ENCODE measurements around the gene NPHP1.
"Not testable (repeated sequence)": the region's sequence is repeated elsewhere in the genome, so short reads cannot be mapped to it uniquely, and the experiment has no call there.

Gene NPHP1

DNA sequence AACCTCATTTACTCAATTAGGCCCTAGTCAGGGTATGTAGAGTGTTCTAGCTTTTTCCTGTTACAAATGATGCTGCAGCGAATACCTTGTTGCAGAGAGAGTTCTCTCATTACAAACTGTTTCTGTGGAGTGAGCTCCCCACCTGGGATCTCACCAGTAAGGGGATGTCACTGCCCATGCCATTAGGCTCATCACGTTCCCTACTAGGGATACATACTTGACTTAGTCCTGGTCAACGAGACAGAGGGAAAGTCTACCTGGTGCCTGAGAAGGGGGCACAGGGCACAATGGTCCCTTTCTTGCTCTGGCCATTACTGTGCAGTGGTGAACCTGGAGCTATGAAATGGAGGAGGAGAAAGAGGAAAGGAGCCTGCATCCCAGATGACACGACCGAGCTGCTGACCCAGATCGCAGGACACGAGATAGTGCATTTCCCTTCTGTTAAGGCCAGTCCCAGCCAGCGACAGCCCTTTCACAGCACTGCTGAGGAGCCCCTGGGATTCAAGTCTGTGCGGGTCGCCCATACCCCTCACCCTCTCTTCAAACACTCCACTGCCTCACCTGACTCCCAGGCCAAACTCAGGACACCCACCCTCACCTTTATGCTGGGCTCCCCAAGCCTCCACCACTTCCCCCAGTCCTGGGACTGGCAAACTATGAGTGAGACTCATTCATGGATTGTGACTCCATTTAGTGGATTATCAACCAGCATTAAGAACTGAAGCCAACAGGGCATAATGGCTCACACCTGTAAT, 105.2 kb downstream of the NPHP1 start:
- TF ChIP-seq CTCF (IDR thresholded peaks at IDR 0.05; ENCODE audit: borderline replicate concordance, insufficient read depth, low read depth, low read length), result no peak
- no peak overlapping the region for H3K4me3 ChIP-seq (ENCODE audit: low read depth, low read length)

GRCh38 chr2:110099038-110099425, 105.8 kb downstream of the NPHP1 start:
- H3K4me3 ChIP-seq (ENCODE audit: low read depth, low read length), result no peak overlapping the region
- no peak for TF ChIP-seq CTCF (IDR thresholded peaks at IDR 0.05; ENCODE audit: borderline replicate concordance, insufficient read depth, low read depth, low read length)

DNA sequence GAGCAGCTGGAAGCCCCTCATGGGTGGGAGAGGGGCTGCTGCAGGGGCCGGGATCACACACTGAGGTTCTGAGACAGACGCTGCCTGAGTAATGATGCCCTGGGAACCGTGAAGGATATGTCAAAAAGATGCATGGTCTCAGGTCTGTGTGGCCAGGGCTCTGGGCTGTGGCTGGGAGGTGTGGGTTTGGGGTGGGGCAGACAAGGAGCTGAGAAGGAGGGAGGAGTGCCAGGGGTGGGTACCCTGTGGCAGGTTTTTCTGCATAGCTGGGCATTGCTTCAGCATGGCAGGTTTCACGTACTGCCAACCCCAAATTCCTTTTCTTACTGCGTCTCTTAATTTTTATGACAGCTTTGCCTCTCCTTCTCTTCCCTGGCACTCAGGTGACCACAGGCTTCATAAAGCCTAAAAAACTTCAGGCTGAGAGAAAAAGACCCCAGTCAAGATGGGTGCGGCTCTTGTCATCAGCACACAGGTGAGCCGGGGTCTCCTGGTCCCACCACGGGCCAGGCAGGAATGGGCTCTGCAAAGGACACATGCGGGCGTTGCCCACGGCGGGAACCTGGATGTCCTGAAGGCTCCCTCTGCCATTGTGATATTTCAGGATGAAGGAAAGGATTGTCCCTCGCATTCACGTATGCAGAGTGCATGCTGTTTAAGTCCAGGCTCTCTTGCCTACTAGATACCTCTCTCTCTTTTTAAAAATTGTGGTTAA, 107.2 kb downstream of the NPHP1 start:
- H3K4me3 ChIP-seq (ENCODE audit: low read depth, low read length), result no peak overlapping the region

GRCh38 chr2:110095994-110096633, 108.7 kb downstream of the NPHP1 start:
- no peak for TF ChIP-seq CTCF (IDR thresholded peaks at IDR 0.05; ENCODE audit: borderline replicate concordance, insufficient read depth, low read depth, low read length)
- no peak overlapping the region for H3K4me3 ChIP-seq (ENCODE audit: low read depth, low read length)

More for the DNA sequence above, 107.2 kb downstream of the NPHP1 start:
- no peak for TF ChIP-seq CTCF (IDR thresholded peaks at IDR 0.05; ENCODE audit: borderline replicate concordance, insufficient read depth, low read depth, low read length)

DNA sequence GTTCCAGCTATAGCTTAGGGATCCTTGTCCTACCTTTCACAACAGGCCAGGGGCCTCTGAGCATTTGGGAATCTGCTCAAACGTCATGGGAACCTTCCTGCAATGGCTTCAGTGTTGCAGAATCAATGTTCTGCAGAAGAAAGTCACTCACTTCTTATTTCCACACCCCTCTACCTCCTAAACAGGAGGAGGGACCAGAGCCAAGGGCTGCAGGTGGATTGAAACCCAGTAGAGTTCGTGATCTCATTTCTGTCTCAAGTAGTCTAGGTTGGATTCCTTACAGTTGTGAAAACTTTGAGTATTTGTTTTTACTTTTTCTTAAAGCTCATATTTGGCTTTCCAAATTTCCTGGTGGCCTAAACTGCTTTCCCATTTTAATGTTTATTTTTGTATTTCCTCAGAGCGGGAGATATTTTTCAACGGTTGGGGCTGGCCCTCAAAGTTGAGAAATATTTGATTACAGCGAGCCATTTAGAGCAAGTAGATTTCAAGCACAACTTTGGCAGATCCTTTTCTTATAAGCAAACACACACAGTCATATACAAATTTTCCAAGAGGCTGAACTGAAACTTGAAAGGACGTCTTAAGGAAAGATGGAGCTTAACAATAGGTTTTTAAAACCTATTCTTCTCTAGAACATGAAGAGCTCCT, 109.8 kb downstream of the NPHP1 start:
- H3K4me3 ChIP-seq (ENCODE audit: low read depth, low read length), result not testable (repeated sequence)

DNA sequence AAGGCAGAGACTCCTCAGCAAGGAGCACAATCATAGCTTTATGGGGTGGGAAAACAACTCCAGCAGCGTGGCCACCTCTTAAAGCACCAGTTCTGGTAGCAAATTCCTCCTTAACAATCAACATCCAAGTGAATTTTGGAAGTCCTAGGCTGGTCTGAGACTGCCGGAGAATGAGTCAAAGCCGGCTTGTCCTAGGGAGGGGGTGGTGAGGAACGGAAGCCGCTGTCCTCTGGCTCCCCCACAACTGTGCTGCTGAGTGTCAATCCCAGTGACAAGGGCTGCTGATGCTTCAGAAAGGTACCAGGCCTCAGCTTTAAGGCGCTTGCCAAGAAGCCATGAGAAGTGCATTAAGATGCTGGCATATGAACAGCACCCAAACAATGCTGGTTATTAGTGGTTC, 110.9 kb downstream of the NPHP1 start:
- not testable (repeated sequence) for H3K4me3 ChIP-seq (ENCODE audit: low read depth, low read length)

GRCh38 chr2:110090164-110090563, 114.6 kb downstream of the NPHP1 start:
- not testable (repeated sequence) for H3K4me3 ChIP-seq (ENCODE audit: low read depth, low read length)

GRCh38 chr2:110083757-110084156, 121.1 kb downstream of the NPHP1 start:
- H3K4me3 ChIP-seq (ENCODE audit: low read depth, low read length), result not testable (repeated sequence)

DNA sequence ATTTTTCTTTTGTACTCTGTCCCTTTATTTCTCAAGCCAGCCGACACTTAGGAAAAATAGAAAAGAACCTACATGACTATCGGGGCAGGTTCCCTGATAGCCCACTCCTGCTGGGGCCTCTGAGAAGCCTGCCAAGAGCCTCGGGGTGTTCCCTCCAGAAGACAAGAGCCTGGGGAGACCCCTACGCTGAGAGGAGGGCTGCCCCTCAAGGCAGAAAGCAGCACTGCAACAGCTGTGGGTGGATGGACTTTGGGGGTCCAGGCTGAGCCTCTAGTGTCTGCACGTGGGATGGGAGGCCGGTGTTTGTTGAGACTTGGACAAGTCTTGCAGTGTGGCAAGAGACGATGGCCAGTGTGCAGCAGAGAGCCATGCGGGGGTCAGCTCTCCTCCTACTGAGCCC, 121.7 kb downstream of the NPHP1 start:
- H3K4me3 ChIP-seq (ENCODE audit: low read depth, low read length), result not testable (repeated sequence)

GRCh38 chr2:110078104-110078503, 126.7 kb downstream of the NPHP1 start:
- not testable (repeated sequence) for H3K4me3 ChIP-seq (ENCODE audit: low read depth, low read length)

- not testable (repeated sequence) for H3K4me3 ChIP-seq (ENCODE audit: low read depth, low read length)
Measured at GRCh38 chr2:110075896-110076295, 128.9 kb downstream of the NPHP1 start.
